Measurements from ENCODE around the gene RSPRY1.
A peak's percentile ranks its signal among the peaks of the same experiment; 100 is the strongest.
"Not testable (repeated sequence)": the region's sequence is repeated elsewhere in the genome, so short reads cannot be mapped to it uniquely, and the experiment has no call there.

The RSPRY1 gene

GRCh38 chr16:57186872-57187854 lies 1.0 kb downstream of the RSPRY1 start:
- CTCF ChIA-PET: interaction anchor here (0.6 to 1.1 kb wide), 2 partner anchors 223 to 266 kb away, joined by 3 read pairs; no protein-coding TSS in a partner anchor
- POLR2A ChIA-PET: interaction anchor here (0.6 to 2.8 kb wide), 4 partner anchors 19 to 104 kb away, joined by 3 to 16 read pairs (median 4); partner anchors contain the start of gene ARL2BP
- peak; percentile 17 for DNase-seq (ENCODE audit: extremely low spot score)
- TF ChIP-seq SP1 (IDR thresholded peaks at IDR 0.05) (no peak), NFRKB (IDR thresholded peaks at IDR 0.05) (no peak), LEF1 (IDR thresholded peaks at IDR 0.05; ENCODE audit: borderline replicate concordance) (no peak), ELF4 (IDR thresholded peaks at IDR 0.05) (no peak), FOXM1 (IDR thresholded peaks at IDR 0.05; ENCODE audit: borderline replicate concordance) (no peak), PKNOX1 (IDR thresholded peaks at IDR 0.05) (no peak), SUZ12 (IDR thresholded peaks at IDR 0.05) (no peak), FOXA1 (IDR thresholded peaks at IDR 0.05) (no peak), TARDBP (IDR thresholded peaks at IDR 0.05) (no peak), ARNT (IDR thresholded peaks at IDR 0.05) (no peak), HDGF (IDR thresholded peaks at IDR 0.05; ENCODE audit: borderline replicate concordance) (no peak), L3MBTL2 (conservative IDR thresholded peaks at IDR 0.05) (no peak), CTBP1 (IDR thresholded peaks at IDR 0.05; ENCODE audit: borderline replicate concordance) (no peak), FOXK2 (IDR thresholded peaks at IDR 0.05) (no peak), BHLHE40 (IDR thresholded peaks at IDR 0.05; ENCODE audit: borderline replicate concordance) (no peak), ZNF384 (IDR thresholded peaks at IDR 0.05) (no peak)

GRCh38 chr16:57187902-57188710 lies 2.0 kb downstream of the RSPRY1 start:
- ChIA-PET CTCF (interaction anchor here (1.1 kb wide), 1 partner anchor 224 kb away, joined by 3 read pairs; no protein-coding TSS in a partner anchor), POLR2A (interaction anchor here (1.1 to 2.8 kb wide), 2 partner anchors 53 to 57 kb away, joined by 4 to 16 read pairs; partner anchors contain the start of gene ARL2BP)
- not testable (repeated sequence) for DNase-seq (ENCODE audit: extremely low spot score)

DNA sequence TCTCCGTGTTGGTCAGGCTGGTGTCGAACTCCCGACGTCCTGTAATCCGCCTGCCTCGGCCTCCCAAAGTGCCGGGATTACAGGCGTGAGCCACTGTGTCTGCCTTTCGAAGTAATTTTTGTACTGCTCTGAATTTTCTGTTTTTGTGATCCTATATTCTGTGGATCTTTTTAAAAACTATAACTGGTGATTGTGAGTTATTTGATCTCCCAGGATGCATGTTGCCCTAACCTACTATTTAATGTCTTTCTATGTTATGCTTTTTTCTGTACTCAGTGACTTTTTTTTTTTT lies 2.5 kb downstream of the RSPRY1 start:
- ChIA-PET POLR2A (interaction anchor here (1.1 kb wide), 1 partner anchor 53 kb away, joined by 4 read pairs; no protein-coding TSS in a partner anchor), CTCF (no interaction called here)
- TF ChIP-seq ZNF384 (IDR thresholded peaks at IDR 0.05): peak; percentile 83
- no peak for TF ChIP-seq LEF1 (IDR thresholded peaks at IDR 0.05; ENCODE audit: borderline replicate concordance)
- no peak for TF ChIP-seq L3MBTL2 (conservative IDR thresholded peaks at IDR 0.05)
- no peak for DNase-seq (ENCODE audit: extremely low spot score)

- DNase-seq (ENCODE audit: extremely low spot score); POLR2A ChIA-PET; CTCF ChIA-PET: not testable (repeated sequence)
Measured at GRCh38 chr16:57189527-57189926, 3.4 kb downstream of the RSPRY1 start.

- TF ChIP-seq LEF1 (IDR thresholded peaks at IDR 0.05; ENCODE audit: borderline replicate concordance) (no peak), FOXA1 (IDR thresholded peaks at IDR 0.05) (no peak), HDGF (IDR thresholded peaks at IDR 0.05; ENCODE audit: borderline replicate concordance) (no peak), SUZ12 (IDR thresholded peaks at IDR 0.05) (no peak), NFRKB (IDR thresholded peaks at IDR 0.05) (no peak), CTBP1 (IDR thresholded peaks at IDR 0.05; ENCODE audit: borderline replicate concordance) (no peak)
- CTCF ChIA-PET: no interaction called here
- POLR2A ChIA-PET: no interaction called here
Measured at GRCh38 chr16:57190136-57190535, 4.0 kb downstream of the RSPRY1 start.

DNA sequence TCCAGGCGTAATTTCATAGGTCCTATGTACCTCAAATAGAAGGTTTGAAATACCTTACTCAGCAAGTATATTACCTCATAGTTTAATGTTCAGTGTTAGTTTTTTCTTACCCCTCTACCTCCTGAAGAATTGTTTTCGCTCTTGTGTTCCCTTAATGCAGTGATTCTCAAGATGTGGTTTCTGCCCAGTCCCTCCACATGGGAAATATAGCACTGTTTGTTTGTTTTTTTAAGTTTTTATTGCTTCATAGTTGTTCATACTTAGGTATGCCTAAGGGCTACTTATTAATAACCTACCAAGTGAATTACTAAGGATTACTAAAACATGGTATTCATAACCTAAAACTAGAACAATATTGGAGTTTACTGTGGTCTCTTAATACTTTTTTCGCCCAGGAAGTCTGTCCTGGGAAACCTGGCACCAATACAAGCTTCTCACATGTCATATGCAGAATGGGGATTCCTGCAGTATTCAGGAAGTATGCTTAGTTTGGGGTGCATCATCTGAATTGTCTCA lies 5.0 kb downstream of the RSPRY1 start:
- no peak for TF ChIP-seq ELF4 (IDR thresholded peaks at IDR 0.05)
- no peak for TF ChIP-seq NFRKB (IDR thresholded peaks at IDR 0.05)
- no peak for TF ChIP-seq FOXA1 (IDR thresholded peaks at IDR 0.05)
- no peak for TF ChIP-seq CTBP1 (IDR thresholded peaks at IDR 0.05; ENCODE audit: borderline replicate concordance)
- no peak for TF ChIP-seq FOXM1 (IDR thresholded peaks at IDR 0.05; ENCODE audit: borderline replicate concordance)
- no peak for TF ChIP-seq TARDBP (IDR thresholded peaks at IDR 0.05)
- no peak for TF ChIP-seq L3MBTL2 (conservative IDR thresholded peaks at IDR 0.05)
- TF ChIP-seq PKNOX1 (IDR thresholded peaks at IDR 0.05): no peak
- no peak for TF ChIP-seq FOXK2 (IDR thresholded peaks at IDR 0.05)
- TF ChIP-seq BHLHE40 (IDR thresholded peaks at IDR 0.05; ENCODE audit: borderline replicate concordance): no peak
- CTCF ChIA-PET: no interaction called here
- no peak for DNase-seq (ENCODE audit: extremely low spot score)
- POLR2A ChIA-PET: no interaction called here

More at GRCh38 chr16:57190136-57190535, 4.0 kb downstream of the RSPRY1 start:
- DNase-seq (ENCODE audit: extremely low spot score): no peak

GRCh38 chr16:57192146-57192545 lies 6.0 kb downstream of the RSPRY1 start:
- no peak for DNase-seq (ENCODE audit: extremely low spot score)
- ChIA-PET POLR2A (no interaction called here), CTCF (no interaction called here)
- TF ChIP-seq L3MBTL2 (conservative IDR thresholded peaks at IDR 0.05) (no peak), ARNT (IDR thresholded peaks at IDR 0.05) (no peak), FOXK2 (IDR thresholded peaks at IDR 0.05) (no peak), HDGF (IDR thresholded peaks at IDR 0.05; ENCODE audit: borderline replicate concordance) (no peak), BHLHE40 (IDR thresholded peaks at IDR 0.05; ENCODE audit: borderline replicate concordance) (no peak), SUZ12 (IDR thresholded peaks at IDR 0.05) (no peak), CTBP1 (IDR thresholded peaks at IDR 0.05; ENCODE audit: borderline replicate concordance) (no peak), ZNF384 (IDR thresholded peaks at IDR 0.05) (no peak), FOXM1 (IDR thresholded peaks at IDR 0.05; ENCODE audit: borderline replicate concordance) (no peak), LEF1 (IDR thresholded peaks at IDR 0.05; ENCODE audit: borderline replicate concordance) (no peak), FOXA1 (IDR thresholded peaks at IDR 0.05) (no peak), NFRKB (IDR thresholded peaks at IDR 0.05) (no peak), TARDBP (IDR thresholded peaks at IDR 0.05) (no peak), ELF4 (IDR thresholded peaks at IDR 0.05) (no peak), PKNOX1 (IDR thresholded peaks at IDR 0.05) (no peak), SP1 (IDR thresholded peaks at IDR 0.05) (no peak)
